A172 (cell line): ENCODE data around the gene MAP3K8. TPM values are rescaled to one million over a fixed set of nuclear protein-coding genes. Genes with fewer than 3 reads are reported as not detected.
"Not testable (repeated sequence)": the region's sequence is repeated elsewhere in the genome, so short reads cannot be mapped to it uniquely, and the experiment has no call there.

ENCODE experiments used
- DNase-seq: peaks from one replicate; pipeline ENCODE4 v3.0.0-alpha.2; 2015; ENCODE audit warnings: low spot score
- total RNA-seq: library from RNA; depleted of rRNA; stranded (reverse); fragments of >200 nt; shearing (Covaris generic); gene quantifications from 2 replicates; pipeline ENCODE4 v1.2.3, GENCODE V29; 2014

MAP3K8 gene
- total RNA-seq, 1 experiment from 2014 or later, result 12.4 TPM

DNA sequence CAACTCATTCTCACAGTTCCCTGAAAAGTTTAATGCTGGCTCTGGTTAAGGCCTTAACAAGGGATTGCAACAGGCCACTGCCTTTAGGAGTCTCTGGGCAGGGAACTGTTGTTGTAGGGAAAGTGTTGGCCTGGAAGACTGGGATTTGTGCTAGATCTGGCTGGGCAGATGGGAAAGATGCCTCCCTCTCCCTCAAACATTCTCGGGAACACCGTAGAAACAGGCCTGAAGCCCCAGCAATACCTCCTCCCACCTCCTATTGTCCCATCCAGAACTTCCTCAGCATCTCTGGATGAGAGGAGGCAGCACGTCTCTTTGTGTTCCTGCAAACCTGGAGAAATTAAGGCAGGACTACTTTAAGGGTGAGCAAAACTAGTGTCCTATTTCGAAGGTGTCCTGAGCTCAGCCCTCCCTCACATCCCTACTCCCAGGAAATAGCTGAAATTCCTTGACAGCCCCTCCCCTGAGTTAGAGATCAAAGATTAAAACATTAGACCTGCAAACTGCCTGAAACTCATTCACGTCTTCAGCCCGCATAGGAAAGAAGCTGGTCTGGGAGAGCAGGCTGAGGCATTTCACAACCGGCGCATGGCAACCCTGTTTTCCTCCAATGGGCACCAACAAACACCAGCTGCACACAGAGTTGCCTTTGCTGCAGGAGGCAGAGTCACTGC is 10.9 kb upstream of the MAP3K8 start:
- DNase-seq, result peak; percentile 86

DNA sequence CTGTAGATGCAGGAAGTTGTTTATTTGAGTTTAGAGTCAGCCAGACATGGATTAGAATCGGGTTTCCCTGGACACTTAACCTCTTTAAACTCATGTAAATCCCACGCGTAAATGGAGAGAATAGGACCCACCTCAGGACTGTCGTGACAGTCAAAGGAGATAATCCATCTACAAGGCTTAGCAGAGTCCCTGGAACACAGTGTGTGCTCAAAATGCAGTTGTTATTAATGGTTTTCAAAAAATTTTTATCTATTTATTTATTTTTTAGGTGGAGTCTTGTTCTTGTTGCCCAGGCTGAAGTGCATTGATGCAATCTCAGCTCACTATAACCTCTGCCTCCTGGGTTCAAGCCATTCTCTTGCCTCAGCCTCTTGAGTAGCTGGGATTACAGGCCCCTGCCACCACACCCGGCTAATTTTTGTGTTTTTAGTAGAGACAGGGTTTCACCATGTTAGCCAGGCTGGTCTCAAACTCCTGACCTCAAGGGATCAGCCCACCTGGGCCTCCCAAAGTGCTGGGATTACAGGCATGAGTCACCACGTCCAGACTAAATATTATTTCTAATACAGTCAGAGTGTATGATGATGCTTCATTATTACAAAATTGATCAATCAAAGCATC is 10.2 kb upstream of the MAP3K8 start:
- not testable (repeated sequence) for DNase-seq

GRCh38 chr10:30425336-30426075 is 8.5 kb upstream of the MAP3K8 start:
- no peak for DNase-seq

- no peak for DNase-seq
Measured at GRCh38 chr10:30430544-30431298, 3.3 kb upstream of the MAP3K8 start.

DNA sequence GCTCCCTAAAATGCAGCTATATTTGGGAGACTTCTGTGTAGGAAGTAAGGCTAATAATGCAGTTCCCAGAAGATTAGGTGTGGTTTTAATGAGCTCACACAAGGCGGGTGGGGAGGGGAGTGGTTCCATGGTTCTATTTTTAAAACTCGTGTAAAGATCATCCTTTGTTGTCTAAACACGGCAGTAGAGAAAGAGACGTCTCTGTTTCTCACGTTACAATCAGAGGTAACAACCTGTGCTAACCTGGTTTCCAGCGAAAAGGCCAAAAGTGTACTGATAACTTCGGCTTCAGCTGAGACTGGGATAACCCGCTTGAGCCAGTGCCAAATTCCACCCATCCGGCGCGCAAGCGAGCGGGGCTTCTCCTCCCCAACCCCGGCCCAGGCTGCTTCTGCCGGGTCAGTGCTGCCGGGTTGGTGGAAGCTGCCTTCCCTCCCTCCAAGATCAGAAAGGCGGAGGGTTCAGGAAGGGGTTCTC is 2.5 kb upstream of the MAP3K8 start:
- peak; percentile 71 for DNase-seq

DNA sequence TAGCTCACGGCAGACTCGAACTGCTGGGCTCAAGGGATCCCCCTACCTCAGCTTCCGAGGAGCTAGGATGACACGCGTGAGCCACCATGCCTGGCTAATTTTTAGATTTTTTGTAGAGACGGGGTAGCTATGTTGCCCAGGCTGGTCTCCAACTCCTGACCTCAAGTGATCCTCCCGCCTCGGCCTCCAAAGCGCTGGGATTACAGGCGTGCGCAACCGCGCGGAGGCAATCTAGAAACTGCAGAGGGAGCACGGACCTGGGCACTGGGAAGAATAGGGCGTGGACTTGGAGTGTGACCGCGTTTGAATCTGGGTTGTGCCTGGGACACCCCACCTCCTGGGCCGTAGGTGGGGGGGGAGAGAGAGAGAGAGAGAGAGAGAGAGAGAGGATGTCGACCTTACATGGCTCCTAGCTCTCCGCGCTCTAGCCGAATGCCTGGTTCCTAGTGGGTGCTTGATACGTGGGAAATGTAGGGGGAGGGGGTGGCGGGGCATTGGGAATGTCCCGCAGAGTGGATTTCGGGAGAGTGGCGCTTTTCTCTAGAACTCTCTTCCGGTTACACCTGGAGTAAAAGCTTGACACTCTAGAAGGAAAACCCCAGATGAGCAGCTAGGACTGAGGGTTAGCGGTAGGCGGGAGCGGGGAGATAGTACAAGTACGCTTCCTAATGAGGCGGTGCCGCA is 1.2 kb upstream of the MAP3K8 start:
- no peak for DNase-seq

DNA sequence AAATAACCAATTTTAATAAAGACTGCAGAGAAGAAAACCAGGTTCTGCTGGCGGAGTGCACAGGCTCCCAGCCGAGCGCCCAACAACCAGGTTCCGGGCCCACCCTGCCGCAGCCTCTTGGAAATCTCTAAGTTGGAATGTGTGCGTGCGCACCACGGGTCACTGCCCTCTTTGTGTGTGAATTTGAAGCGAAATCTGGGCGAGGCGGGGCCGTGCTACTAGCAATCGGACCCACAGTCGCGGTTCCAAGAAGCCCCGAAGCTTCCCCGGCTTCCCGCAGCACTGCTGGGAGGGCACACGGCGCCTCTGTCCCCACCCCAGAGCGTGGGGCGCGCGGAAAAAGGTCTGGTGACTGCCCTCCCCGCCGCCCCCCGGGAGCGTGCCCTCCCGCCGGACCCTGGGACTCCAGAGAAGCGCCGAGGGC is 666 bp upstream of the MAP3K8 start:
- DNase-seq, result peak; percentile 63

DNA sequence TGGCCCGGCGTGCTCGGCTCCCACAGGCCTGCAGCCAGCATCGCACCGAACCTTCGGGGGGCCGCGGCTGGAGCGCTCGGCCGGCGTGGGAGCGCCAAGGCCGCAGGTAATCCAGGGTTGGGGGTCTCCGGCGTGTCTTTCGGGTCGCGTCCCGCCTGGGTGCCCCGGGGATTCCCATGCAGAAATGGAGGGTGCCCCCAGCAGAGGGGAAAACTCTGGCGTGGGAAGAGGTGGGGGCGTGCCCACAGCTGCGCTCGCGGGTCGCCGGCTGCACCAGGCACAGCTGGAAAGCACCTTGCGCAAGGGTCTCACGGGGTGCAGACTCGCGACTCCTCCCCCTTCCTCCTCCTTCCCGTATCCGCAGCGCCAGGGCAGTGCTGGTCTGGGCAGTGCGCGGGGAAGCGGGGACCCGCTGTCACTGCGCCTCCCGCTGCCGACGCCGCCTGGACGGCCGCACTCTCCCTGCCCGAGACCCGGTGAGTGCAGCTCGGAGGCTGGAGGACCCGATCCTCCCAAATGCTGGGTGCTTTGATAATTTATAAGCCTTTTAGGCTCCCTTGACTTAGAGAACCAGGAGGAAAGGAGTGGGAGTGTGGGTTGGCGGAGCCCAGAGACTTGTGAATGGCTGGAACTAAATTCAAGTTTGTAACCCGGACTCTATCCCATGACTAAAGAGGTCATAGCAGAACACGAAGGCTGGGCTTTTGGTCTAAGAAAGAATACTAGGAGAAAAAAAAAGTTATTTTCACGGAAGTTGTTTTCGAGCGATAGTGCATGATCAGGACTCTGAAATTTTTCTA is 489 bp downstream of the MAP3K8 start:
- DNase-seq, result peak; percentile 66

- no peak for DNase-seq
Measured at GRCh38 chr10:30435073-30435422, 1.1 kb downstream of the MAP3K8 start.

DNA sequence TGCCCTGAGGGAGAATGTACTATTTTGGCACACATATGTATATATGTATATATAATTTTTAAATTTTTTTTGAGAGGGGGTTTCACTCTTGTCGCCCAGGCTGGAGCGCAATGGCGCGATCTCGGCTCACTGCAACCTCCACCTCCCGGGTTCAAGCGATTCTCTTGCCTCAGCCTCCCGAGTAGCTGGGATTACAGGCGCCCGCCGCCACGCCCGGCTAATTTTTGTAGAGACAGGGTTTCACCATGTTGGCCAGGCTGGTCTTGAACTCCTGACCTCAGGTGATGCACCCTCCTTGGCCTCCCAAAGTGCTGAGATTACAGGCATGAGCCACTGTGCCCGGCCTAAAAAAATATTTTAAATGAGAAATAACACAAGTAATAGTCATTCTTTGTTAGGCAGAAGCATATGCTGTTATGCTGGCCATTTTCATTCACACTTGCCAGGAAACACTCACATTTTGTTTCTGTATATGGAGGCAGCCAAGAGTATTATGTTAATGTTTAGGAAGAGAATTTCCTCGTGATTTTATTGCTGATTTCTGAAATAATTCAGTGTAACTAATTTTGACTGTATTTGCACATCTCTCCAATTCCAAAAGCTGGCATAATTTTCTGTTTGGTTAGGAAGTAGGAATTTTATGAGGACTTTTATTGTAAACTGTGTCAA is 1.6 kb downstream of the MAP3K8 start:
- not testable (repeated sequence) for DNase-seq

DNA sequence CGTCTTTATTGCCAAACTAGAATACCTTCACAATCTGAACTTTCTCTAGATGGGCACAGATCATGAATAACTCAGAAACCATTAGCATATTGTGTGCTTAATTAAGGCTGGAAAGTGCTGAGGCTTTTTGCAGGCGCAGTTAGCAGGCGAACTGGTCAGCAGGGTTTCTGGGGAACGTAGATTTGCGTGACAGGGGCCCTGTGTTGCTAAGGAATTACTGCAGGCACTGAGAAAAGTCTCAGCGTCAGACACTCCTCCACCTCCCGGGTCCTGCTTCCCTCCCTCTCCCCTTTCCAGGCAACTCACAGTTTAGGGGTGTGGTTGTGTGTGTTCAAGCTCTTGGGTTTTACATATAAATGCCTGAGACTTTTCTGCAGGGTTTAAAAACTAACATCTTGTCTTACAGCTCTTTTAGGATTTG is 2.2 kb downstream of the MAP3K8 start:
- DNase-seq, result peak; percentile 64

GRCh38 chr10:30436671-30437030 is 2.7 kb downstream of the MAP3K8 start:
- no peak for DNase-seq

- DNase-seq, result peak; percentile 59
Measured at GRCh38 chr10:30437031-30437841, 3.3 kb downstream of the MAP3K8 start.

DNA sequence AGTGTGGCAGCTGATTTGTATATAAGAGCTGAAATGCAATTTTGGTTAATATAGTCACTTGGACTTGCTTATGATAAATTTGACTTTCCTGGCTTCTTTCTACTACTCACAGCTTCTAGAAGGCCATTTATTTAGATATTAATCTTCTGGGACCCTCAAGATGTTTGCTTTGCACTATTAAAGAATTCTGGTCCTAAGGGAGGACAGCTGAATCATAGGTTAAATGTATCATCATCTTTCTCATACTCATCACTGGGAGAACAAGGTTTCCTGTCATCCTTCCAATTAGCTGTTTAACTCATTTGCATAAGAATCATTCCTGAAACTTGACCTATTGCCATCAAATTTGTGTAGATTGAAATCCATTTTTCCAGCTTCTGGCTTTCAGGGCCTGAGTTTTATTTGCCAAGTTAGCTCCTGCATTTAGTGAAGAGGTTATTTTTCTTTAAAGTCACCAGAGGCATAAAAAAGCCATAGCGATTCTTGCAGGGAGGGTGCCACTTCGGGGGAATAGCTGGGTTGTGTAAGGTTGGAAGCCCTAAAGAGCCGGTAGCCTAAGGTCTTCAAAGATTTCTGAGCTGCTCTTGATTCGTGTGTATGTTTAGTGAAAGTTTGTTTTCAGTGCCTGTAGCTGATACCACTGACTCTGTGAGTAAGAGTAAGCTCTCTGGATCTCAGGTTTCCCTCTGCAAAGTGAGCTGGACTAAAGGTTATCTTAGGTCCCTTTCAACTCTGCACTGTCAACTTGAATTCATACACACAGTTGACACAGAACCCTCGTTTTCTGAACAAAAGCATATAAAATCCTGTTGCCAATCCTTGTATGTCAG is 4.3 kb downstream of the MAP3K8 start:
- DNase-seq, result no peak

DNA sequence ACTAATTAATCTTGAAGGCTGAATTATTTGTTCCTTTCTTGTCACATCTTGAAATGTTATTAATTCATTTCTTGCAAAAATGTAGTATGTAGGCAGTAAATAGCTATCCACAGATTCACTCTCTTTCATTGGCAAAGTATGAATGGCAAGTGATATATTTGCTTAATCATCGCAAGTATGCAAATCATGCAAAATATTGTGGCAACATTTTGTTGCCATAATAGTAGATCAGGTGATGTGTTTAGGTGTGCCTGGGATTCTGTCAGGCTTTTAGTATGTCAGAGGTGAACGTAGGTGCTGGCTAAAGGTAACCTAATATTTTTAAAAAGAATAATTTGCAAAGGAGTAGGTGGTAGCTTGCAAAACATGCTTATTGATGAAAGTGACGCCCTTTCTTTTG is 5.9 kb downstream of the MAP3K8 start:
- no peak for DNase-seq

DNA sequence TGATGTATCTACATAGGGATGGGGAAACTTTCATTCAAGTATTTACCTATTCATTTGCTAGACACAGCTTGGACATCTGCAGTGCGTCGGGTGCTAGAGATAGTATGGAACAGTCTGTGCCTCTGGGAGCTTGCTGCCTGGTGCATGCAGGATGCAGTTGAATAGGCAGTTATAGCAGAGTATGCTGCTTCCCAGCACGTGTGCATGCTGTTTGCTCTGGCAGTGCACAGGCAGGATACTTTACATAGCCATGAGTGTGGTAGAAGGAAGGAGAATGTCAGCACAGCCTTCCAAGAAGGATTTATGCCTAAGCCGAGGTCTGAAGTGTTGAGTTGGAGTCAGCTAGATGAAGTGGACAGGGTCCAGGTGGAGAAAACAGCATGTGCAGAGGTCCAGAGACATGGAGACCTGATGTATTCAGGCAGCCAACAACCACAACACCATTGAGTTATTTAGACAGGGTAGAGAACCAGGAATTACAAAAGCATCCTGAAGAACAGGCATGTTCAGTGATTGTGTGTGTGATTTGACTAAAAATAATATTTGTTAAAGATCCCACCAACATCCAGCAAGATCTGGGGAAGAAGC is 8.1 kb downstream of the MAP3K8 start:
- DNase-seq, result no peak

- no peak for DNase-seq
Measured at GRCh38 chr10:30443049-30443448, 9.1 kb downstream of the MAP3K8 start.

DNA sequence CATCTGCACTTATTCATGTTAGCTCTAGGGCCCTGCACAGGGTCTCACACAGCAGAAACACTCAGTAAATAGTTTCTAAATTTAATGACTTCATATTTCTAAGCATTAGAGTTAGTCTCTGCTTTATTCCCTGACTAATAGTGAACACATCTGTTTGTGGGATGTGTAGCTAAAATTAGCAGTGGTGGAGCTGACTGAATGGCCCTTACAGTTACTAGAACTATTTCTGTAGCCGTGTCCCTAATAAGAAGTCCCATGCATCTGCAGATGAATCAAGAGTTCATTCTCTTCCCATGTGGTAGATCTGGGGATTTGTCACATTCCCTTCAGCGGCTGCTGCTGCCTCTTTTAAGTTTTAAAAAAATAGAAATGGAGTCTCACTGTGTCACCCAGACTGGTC is 11.7 kb downstream of the MAP3K8 start:
- peak; percentile 55 for DNase-seq
